Measurements from ENCODE around the gene BGLAP.

BGLAP gene

DNA sequence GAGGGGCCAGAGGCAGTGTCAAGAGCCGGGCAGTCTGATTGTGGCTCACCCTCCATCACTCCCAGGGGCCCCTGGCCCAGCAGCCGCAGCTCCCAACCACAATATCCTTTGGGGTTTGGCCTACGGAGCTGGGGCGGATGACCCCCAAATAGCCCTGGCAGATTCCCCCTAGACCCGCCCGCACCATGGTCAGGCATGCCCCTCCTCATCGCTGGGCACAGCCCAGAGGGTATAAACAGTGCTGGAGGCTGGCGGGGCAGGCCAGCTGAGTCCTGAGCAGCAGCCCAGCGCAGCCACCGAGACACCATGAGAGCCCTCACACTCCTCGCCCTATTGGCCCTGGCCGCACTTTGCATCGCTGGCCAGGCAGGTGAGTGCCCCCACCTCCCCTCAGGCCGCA lies at the start of gene BGLAP:
BGLAP (plus strand) TSS at position 259 of the 400 bp plus-strand sequence; CDS start at position 307, 48 bp downstream.
- TF ChIP-seq, protein P1, sequence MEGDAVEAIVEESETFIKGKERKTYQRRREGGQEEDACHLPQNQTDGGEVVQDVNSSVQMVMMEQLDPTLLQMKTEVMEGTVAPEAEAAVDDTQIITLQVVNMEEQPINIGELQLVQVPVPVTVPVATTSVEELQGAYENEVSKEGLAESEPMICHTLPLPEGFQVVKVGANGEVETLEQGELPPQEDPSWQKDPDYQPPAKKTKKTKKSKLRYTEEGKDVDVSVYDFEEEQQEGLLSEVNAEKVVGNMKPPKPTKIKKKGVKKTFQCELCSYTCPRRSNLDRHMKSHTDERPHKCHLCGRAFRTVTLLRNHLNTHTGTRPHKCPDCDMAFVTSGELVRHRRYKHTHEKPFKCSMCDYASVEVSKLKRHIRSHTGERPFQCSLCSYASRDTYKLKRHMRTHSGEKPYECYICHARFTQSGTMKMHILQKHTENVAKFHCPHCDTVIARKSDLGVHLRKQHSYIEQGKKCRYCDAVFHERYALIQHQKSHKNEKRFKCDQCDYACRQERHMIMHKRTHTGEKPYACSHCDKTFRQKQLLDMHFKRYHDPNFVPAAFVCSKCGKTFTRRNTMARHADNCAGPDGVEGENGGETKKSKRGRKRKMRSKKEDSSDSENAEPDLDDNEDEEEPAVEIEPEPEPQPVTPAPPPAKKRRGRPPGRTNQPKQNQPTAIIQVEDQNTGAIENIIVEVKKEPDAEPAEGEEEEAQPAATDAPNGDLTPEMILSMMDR (IDR thresholded peaks at IDR 0.05; ENCODE audit: insufficient read depth, low read depth, low read length, missing control alignments) = no peak
- H3K4me3 ChIP-seq (ENCODE audit: low read length) = no peak within 1 kb of the TSS
- no peak for DNase-seq (ENCODE audit: low read depth)

DNA sequence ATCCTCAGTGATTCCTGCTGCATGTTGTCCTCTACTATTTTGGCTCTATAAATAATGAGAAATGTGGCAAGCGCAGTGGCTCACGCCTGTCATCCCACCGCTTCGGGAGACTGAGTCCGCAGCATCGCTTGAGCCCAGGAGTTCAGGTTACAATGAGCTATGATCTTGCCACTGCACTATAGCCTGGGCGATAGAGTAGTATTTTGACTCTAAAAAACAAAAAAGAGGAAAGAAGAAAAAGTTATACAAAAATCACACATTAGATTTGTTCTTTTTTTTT lies 48.8 kb upstream of the BGLAP start:
- no peak for DNase-seq (ENCODE audit: low read depth)
- TF ChIP-seq, protein P1 (IDR thresholded peaks at IDR 0.05; ENCODE audit: insufficient read depth, low read depth, low read length, missing control alignments) = no peak
- H3K4me3 ChIP-seq (ENCODE audit: low read length) = peak overlapping the region; percentile 99

DNA sequence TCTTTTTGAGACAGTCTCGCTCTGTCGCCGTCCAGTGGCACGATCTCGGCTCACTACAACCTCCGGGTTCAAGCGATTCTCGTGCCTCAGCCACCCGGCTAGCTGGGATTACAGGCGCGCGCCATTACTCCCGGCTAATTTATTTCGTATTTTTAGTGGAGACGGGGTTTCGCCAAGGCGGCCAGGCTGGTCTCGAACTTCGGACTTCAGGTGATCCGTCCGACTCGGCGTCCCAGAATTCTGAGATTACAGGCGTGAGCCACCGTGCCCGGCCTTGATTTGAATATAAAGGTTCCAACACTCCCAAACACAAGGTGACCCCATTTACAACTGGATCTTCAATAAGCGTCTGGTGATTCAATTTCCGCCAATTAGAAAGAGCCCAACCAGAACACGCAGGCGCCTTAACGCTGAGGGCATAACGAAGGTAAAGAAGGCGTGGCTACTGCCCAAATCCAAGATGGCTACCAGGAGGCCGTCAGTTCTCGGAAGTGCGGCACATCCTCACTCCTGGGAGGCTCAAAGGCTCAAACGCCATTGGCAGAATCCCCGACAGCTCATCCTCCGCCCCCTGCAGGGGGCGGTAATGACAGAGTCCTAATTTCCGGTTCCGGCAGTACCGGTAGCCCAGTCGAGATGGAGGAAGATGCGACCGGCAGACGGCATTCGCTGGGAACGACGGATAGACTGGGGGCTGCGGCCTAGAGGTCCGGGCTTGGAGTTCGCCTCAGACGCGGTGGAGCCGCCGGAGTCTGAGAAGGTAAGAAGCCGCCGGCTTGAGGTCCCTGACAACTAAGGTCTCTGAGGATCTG lies 48.3 kb upstream of the BGLAP start, which contains the start of gene SLC25A44:
SLC25A44 (plus strand) TSS at position 617 of the 812 bp plus-strand sequence. CDS start 5,744 bp downstream, outside the sequence.
- TF ChIP-seq, protein P1 (IDR thresholded peaks at IDR 0.05; ENCODE audit: insufficient read depth, low read depth, low read length, missing control alignments) = peak; percentile 63
- peak; percentile 100 for DNase-seq (ENCODE audit: low read depth)
- H3K4me3 ChIP-seq (ENCODE audit: low read length) = peak within 1 kb of the TSS; percentile 99

DNA sequence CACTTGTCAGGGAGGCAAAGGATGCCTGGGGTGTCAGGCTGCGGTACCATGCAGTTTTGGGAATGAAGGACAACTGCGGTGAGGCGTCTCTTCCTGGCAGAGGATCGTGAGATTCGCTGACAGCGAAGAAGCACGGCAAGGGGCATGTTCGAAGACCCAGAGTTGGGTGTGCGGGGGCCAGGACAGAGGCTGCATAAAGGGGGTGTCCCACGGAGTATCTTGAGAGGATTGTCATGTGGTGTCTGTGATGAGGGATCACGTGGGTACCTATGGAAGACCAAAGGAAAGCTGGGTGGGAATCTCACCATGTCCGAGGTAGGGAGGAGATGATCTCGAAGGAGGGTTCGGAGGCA lies 47.7 kb upstream of the BGLAP start:
- TF ChIP-seq, protein P1 (IDR thresholded peaks at IDR 0.05; ENCODE audit: insufficient read depth, low read depth, low read length, missing control alignments) = no peak
- H3K4me3 ChIP-seq (ENCODE audit: low read length) = peak overlapping the region; percentile 99
- DNase-seq (ENCODE audit: low read depth) = peak; percentile 10

DNA sequence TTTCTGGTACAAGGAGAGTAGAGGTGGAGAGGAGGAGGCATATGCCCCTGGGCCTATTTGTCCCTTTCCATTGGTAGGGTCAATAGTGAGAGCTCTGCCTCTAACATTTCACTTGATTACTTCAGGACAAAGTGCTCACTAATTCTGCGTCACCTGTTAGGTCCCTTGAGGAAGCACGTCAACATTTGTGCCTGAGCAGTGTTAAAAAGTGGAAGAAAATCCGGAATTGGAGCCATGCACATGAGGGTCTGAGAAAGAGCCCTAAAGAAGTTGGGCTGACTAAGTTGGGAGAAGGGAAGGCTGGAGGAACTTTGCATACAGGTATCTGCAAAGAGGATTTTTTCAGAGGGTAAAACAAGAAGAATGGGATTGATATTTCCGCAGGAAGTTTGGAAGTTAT lies 46.1 kb upstream of the BGLAP start:
- no peak overlapping the region for H3K4me3 ChIP-seq (ENCODE audit: low read length)
- TF ChIP-seq, protein P1 (IDR thresholded peaks at IDR 0.05; ENCODE audit: insufficient read depth, low read depth, low read length, missing control alignments) = no peak
- no peak for DNase-seq (ENCODE audit: low read depth)

DNA sequence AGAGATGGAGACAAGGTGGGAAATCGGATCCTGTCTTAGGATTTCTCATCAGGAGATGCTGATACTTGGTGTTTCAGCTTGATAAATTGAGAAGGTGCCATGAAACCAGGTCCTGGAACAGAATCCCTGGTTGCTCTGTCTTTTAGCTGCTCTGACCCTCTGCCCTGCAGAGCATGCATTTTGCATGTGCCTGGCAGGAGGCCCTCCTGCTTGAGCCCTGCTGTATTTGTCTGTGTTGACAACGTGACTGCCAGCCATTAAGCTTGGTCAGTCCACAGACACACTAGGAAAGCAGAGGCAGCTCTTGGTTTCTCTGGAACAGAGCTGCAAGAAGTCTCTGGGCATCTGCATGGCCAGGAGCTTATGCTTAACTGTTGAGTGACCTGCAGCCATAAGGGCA lies 45.5 kb upstream of the BGLAP start:
- DNase-seq (ENCODE audit: low read depth) = no peak
- TF ChIP-seq, protein P1 (IDR thresholded peaks at IDR 0.05; ENCODE audit: insufficient read depth, low read depth, low read length, missing control alignments) = no peak
- no peak overlapping the region for H3K4me3 ChIP-seq (ENCODE audit: low read length)

DNA sequence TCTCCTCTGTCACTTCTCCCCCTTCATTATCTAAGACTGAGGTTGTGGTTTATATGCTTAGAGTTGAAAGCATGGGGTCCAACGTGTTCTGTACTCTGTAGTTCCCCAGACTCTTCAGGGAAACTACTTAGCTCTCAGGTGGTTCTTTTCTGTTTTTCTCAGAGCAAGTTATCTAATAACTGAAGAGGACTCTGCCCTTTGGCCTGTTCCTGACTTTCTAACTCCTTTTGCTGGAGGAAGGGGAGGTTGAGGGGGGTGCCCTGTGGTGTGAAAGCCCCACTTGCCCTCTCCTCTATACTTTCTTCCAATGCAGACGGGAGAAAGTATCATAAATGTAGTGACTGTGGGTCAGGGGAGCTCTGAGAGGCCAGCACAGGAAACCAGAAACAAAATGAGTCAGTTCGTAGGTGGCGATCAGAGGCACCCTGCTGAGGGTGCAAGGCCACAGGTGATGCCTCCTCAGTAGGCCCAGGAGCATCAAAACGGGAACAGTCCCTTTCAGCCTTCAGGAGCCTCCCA lies 43.1 kb upstream of the BGLAP start:
- H3K4me3 ChIP-seq (ENCODE audit: low read length) = no peak overlapping the region
- TF ChIP-seq, protein P1 (IDR thresholded peaks at IDR 0.05; ENCODE audit: insufficient read depth, low read depth, low read length, missing control alignments) = no peak
- DNase-seq (ENCODE audit: low read depth) = no peak
